CD8-positive, alpha-beta memory T cell (primary cell): ENCODE data around the gene ZNF385B. TPM values are rescaled to one million over a fixed set of nuclear protein-coding genes. Genes with fewer than 3 reads are reported as not detected.

Experiments
- CTCF ChIA-PET: fragments of 350-600 bp; sonication (Branson Sonifier 250); formaldehyde crosslinking; loops from one replicate; lab custom pipeline; 2021; ENCODE audit warnings: antibody characterized with exemption; lab: Charles Lee
- POLR2A ChIA-PET: fragments of 350-600 bp; sonication (Branson Sonifier 250); formaldehyde crosslinking; loops from one replicate; lab custom pipeline; 2021; ENCODE audit warnings: antibody characterized with exemption; lab: Charles Lee
- DNase-seq, 5 donors: peaks; one replicate each; pipeline versions ENCODE4 v3.0.0 to v3.0.0-alpha.2; 2020 to 2022; ENCODE audit warnings: mixed read lengths in 1 of 5
- H3K27ac ChIP-seq: one replicate; pipeline ENCODE4 v1.7.0; 2013; ENCODE audit warnings: low read depth, mild to moderate bottlenecking, low read length, moderate library complexity
- H3K27me3 ChIP-seq: 2 replicates; pipeline ENCODE4 v1.7.0; 2013; ENCODE audit warnings: low read length, mild to moderate bottlenecking; ENCODE audit not compliant: insufficient read depth, poor library complexity, severe bottlenecking
- H3K36me3 ChIP-seq: 2 replicates; pipeline ENCODE4 v1.7.0; 2013; ENCODE audit warnings: mild to moderate bottlenecking, low read length, moderate library complexity; ENCODE audit not compliant: insufficient read depth
- H3K4me1 ChIP-seq: 2 replicates; pipeline ENCODE4 v1.7.0; 2013; ENCODE audit warnings: mild to moderate bottlenecking, low read length, moderate library complexity; ENCODE audit not compliant: insufficient read depth
- H3K4me3 ChIP-seq: 2 replicates; pipeline ENCODE4 v1.7.0; 2013; ENCODE audit warnings: mild to moderate bottlenecking, low read length
- H3K9me3 ChIP-seq: 2 replicates; pipeline ENCODE4 v1.7.0; 2013; ENCODE audit warnings: mild to moderate bottlenecking, low read length
- H3K27ac Mint-ChIP-seq, 8 donors: one replicate each; pipeline ENCODE4 v1.8.0; 2020 to 2021; ENCODE audit warnings: mixed read lengths in 8 of 8, mild to moderate bottlenecking in 6 of 8, inconsistent platforms in 3 of 8, moderate library complexity in 3 of 8
- H3K27me3 Mint-ChIP-seq, 2 donors: one replicate each; pipeline ENCODE4 v1.8.0; 2020 to 2021; ENCODE audit warnings: mixed read lengths in 2 of 2, mild to moderate bottlenecking in 1 of 2, moderate library complexity in 1 of 2
- H3K36me3 Mint-ChIP-seq, 3 donors: one replicate each; pipeline ENCODE4 v1.8.0; 2020 to 2021; ENCODE audit warnings: mixed read lengths in 3 of 3, inconsistent platforms in 1 of 3, mild to moderate bottlenecking in 1 of 3
- H3K4me1 Mint-ChIP-seq, 3 donors: one replicate each; pipeline ENCODE4 v1.8.0; 2020 to 2021; ENCODE audit warnings: mixed read lengths in 3 of 3, inconsistent platforms in 1 of 3, mild to moderate bottlenecking in 1 of 3
- H3K4me3 Mint-ChIP-seq, 7 donors: one replicate each; pipeline ENCODE4 v1.8.0; 2020 to 2021; ENCODE audit warnings: mixed read lengths in 7 of 7, mild to moderate bottlenecking in 6 of 7, moderate library complexity in 4 of 7, inconsistent platforms in 2 of 7
- H3K9me3 Mint-ChIP-seq, 5 donors: one replicate each; pipeline ENCODE4 v1.8.0; 2020 to 2022; ENCODE audit warnings: mixed read lengths in 5 of 5, mild to moderate bottlenecking in 3 of 5, moderate library complexity in 2 of 5, inconsistent platforms in 1 of 5
- polyA plus RNA-seq: library from polyadenylated mRNA; unstranded; fragments of 300-500 nt; fragmentation: Illumina TruSeq; gene quantifications from one replicate; pipeline ENCODE4 v1.2.3, GENCODE V29; 2021
- total RNA-seq, 2 experiments: library from RNA; stranded (reverse); gene quantifications; one replicate each; pipeline ENCODE4 v1.2.3, GENCODE V29; 2021

ZNF385B gene
- total and polyA plus RNA-seq, 3 experiments from 2014 or later: not detected

- no peak for DNase-seq
- no peaks in the 10 kb centered on the region for H3K9me3 ChIP-seq
- no peaks in the 10 kb centered on the region for H3K4me1 ChIP-seq
- Mint-ChIP-seq H3K36me3 (no peaks in the 10 kb centered on the region), H3K27me3 (no peaks in the 10 kb centered on the region), H3K9me3 (no peaks in the 10 kb centered on the region), H3K27ac (no peak overlapping the region), H3K4me3 (no peak overlapping the region), H3K4me1 (no peaks in the 10 kb centered on the region)
- ChIA-PET CTCF (no interaction called here), POLR2A (no interaction called here)
- no peaks in the 10 kb centered on the region for H3K27me3 ChIP-seq
- H3K27ac ChIP-seq: no peak overlapping the region
- no peak overlapping the region for H3K4me3 ChIP-seq
- no peaks in the 10 kb centered on the region for H3K36me3 ChIP-seq
Observed at GRCh38 chr2:179746981-179747380, 114.4 kb downstream of the ZNF385B start.

GRCh38 chr2:179745635-179746256 is 115.7 kb downstream of the ZNF385B start:
- DNase-seq: no peak
- Mint-ChIP-seq H3K9me3 (no peaks in the 10 kb centered on the region), H3K27me3 (no peaks in the 10 kb centered on the region), H3K4me1 (no peaks in the 10 kb centered on the region), H3K36me3 (no peaks in the 10 kb centered on the region), H3K4me3 (no peak overlapping the region), H3K27ac (no peak overlapping the region)
- Histone ChIP-seq H3K27me3 (no peaks in the 10 kb centered on the region), H3K27ac (no peak overlapping the region), H3K4me3 (no peak overlapping the region), H3K4me1 (no peaks in the 10 kb centered on the region), H3K36me3 (no peaks in the 10 kb centered on the region), H3K9me3 (no peaks in the 10 kb centered on the region)
- CTCF ChIA-PET: no interaction called here
- POLR2A ChIA-PET: no interaction called here

GRCh38 chr2:179744401-179744800 is 117.0 kb downstream of the ZNF385B start:
- no peaks in the 10 kb centered on the region for H3K36me3 ChIP-seq
- H3K27ac ChIP-seq: no peak overlapping the region
- CTCF ChIA-PET: no interaction called here
- Mint-ChIP-seq H3K36me3 (no peaks in the 10 kb centered on the region), H3K9me3 (peaks cover 0 to 2% (median 0%) of the 10 kb centered on the region in 5 donors), H3K27ac (no peak overlapping the region), H3K4me1 (no peaks in the 10 kb centered on the region), H3K4me3 (no peak overlapping the region), H3K27me3 (no peaks in the 10 kb centered on the region)
- no peak overlapping the region for H3K4me3 ChIP-seq
- no peaks in the 10 kb centered on the region for H3K4me1 ChIP-seq
- no peaks in the 10 kb centered on the region for H3K9me3 ChIP-seq
- no peak for DNase-seq
- POLR2A ChIA-PET: no interaction called here
- H3K27me3 ChIP-seq: no peaks in the 10 kb centered on the region

- Mint-ChIP-seq H3K4me1 (no peaks in the 10 kb centered on the region), H3K4me3 (no peak overlapping the region), H3K27ac (no peak overlapping the region), H3K27me3 (no peaks in the 10 kb centered on the region), H3K36me3 (no peaks in the 10 kb centered on the region), H3K9me3 (peaks cover 0 to 2% (median 2%) of the 10 kb centered on the region in 5 donors)
- H3K27me3 ChIP-seq: no peaks in the 10 kb centered on the region
- no peaks in the 10 kb centered on the region for H3K36me3 ChIP-seq
- ChIA-PET POLR2A (no interaction called here), CTCF (no interaction called here)
- no peak for DNase-seq
- no peak overlapping the region for H3K4me3 ChIP-seq
- H3K9me3 ChIP-seq: no peaks in the 10 kb centered on the region
- H3K27ac ChIP-seq: no peak overlapping the region
- no peaks in the 10 kb centered on the region for H3K4me1 ChIP-seq
Observed at GRCh38 chr2:179741317-179741716, 120.1 kb downstream of the ZNF385B start.

GRCh38 chr2:179729966-179730365 is 131.4 kb downstream of the ZNF385B start:
- no peaks in the 10 kb centered on the region for H3K36me3 Mint-ChIP-seq
- H3K4me3 Mint-ChIP-seq: no peak overlapping the region
- ChIA-PET POLR2A (no interaction called here), CTCF (no interaction called here)
- Histone ChIP-seq H3K4me3 (no peak overlapping the region), H3K4me1 (no peaks in the 10 kb centered on the region), H3K27me3 (no peaks in the 10 kb centered on the region), H3K36me3 (no peaks in the 10 kb centered on the region), H3K27ac (no peak overlapping the region), H3K9me3 (no peaks in the 10 kb centered on the region)
- peaks cover 0 to 2% of the 10 kb centered on the region in 2 donors for H3K27me3 Mint-ChIP-seq
- no peak overlapping the region for H3K27ac Mint-ChIP-seq
- H3K9me3 Mint-ChIP-seq: no peaks in the 10 kb centered on the region
- H3K4me1 Mint-ChIP-seq: no peaks in the 10 kb centered on the region
- DNase-seq: no peak

GRCh38 chr2:179726461-179727180 is 134.8 kb downstream of the ZNF385B start:
- no peaks in the 10 kb centered on the region for H3K36me3 ChIP-seq
- H3K27me3 Mint-ChIP-seq: peaks cover 0 to 2% of the 10 kb centered on the region in 2 donors

GRCh38 chr2:179724403-179724802 is 137.0 kb downstream of the ZNF385B start:
- H3K36me3 ChIP-seq: no peaks in the 10 kb centered on the region

More at GRCh38 chr2:179726461-179727180, 134.8 kb downstream of the ZNF385B start:
- Histone ChIP-seq H3K27me3 (no peaks in the 10 kb centered on the region), H3K9me3 (no peaks in the 10 kb centered on the region), H3K4me1 (no peaks in the 10 kb centered on the region), H3K27ac (no peak overlapping the region), H3K4me3 (no peak overlapping the region)
- no peak for DNase-seq
- no peaks in the 10 kb centered on the region for H3K36me3 Mint-ChIP-seq
- POLR2A ChIA-PET: no interaction called here
- CTCF ChIA-PET: no interaction called here
- no peak overlapping the region for H3K4me3 Mint-ChIP-seq
- no peak overlapping the region for H3K27ac Mint-ChIP-seq
- H3K9me3 Mint-ChIP-seq: no peaks in the 10 kb centered on the region
- H3K4me1 Mint-ChIP-seq: no peaks in the 10 kb centered on the region

GRCh38 chr2:179720173-179720772 is 141.1 kb downstream of the ZNF385B start:
- no peak overlapping the region for H3K27ac ChIP-seq
- peaks cover 0 to 2% of the 10 kb centered on the region in 2 donors for H3K27me3 Mint-ChIP-seq
- DNase-seq: no peak
- H3K4me1 Mint-ChIP-seq: no peaks in the 10 kb centered on the region
- no peaks in the 10 kb centered on the region for H3K36me3 ChIP-seq
- H3K4me3 Mint-ChIP-seq: no peak overlapping the region
- H3K4me3 ChIP-seq: no peak overlapping the region
- ChIA-PET CTCF (interaction anchor here (0.6 kb wide), 1 partner anchor 9 kb away, joined by 3 read pairs; no protein-coding TSS in a partner anchor), POLR2A (no interaction called here)
- H3K27ac Mint-ChIP-seq: no peak overlapping the region
- H3K27me3 ChIP-seq: no peaks in the 10 kb centered on the region
- no peaks in the 10 kb centered on the region for H3K9me3 ChIP-seq
- H3K4me1 ChIP-seq: no peaks in the 10 kb centered on the region
- no peaks in the 10 kb centered on the region for H3K9me3 Mint-ChIP-seq
- no peaks in the 10 kb centered on the region for H3K36me3 Mint-ChIP-seq

More at GRCh38 chr2:179724403-179724802, 137.0 kb downstream of the ZNF385B start:
- no peaks in the 10 kb centered on the region for H3K4me1 ChIP-seq
- ChIA-PET POLR2A (no interaction called here), CTCF (no interaction called here)
- H3K4me1 Mint-ChIP-seq: no peaks in the 10 kb centered on the region
- DNase-seq: no peak
- H3K36me3 Mint-ChIP-seq: no peaks in the 10 kb centered on the region
- no peaks in the 10 kb centered on the region for H3K27me3 ChIP-seq
- H3K27ac Mint-ChIP-seq: no peak overlapping the region
- no peaks in the 10 kb centered on the region for H3K9me3 ChIP-seq
- H3K27me3 Mint-ChIP-seq: peaks cover 0 to 2% of the 10 kb centered on the region in 2 donors
- H3K4me3 Mint-ChIP-seq: no peak overlapping the region
- no peak overlapping the region for H3K4me3 ChIP-seq
- H3K27ac ChIP-seq: no peak overlapping the region
- no peaks in the 10 kb centered on the region for H3K9me3 Mint-ChIP-seq
